K562 (cell line): Measurements from ENCODE around the gene SETD7. TPM values are rescaled to one million over a fixed set of nuclear protein-coding genes. Genes with fewer than 3 reads are reported as not detected.
A peak's percentile ranks its signal among the peaks of the same experiment; 100 is the strongest.

Experiments used
- BCOR ChIP-seq: fragments of 450-650 bp; IDR thresholded peaks from 2 replicates; pipeline ENCODE4 v1.6.1; 2016
- CCNT2 ChIP-seq: IDR thresholded peaks from 2 replicates; pipeline ENCODE4 v1.6.1; 2011; ENCODE audit warnings: borderline replicate concordance, low read depth, mild to moderate bottlenecking, moderate library complexity, mixed read lengths, low read length; ENCODE audit not compliant: insufficient read length; ENCODE audit errors: extremely low read depth
- CHCHD3 ChIP-seq: fragments of 250-450 bp; sonication (Bioruptor Pico); IDR thresholded peaks from 2 replicates; pipeline ENCODE4 v2.1.2; 2022; ENCODE audit warnings: mild to moderate bottlenecking
- CSDE1 ChIP-seq, 2 experiments: fragments of 450-650 bp; IDR thresholded peaks; 2 replicates each; pipeline ENCODE4 v1.6.1; 2016; ENCODE audit warnings: mild to moderate bottlenecking in 1 of 2
- ESRRA ChIP-seq: fragments of 450-650 bp; IDR thresholded peaks from 2 replicates; pipeline ENCODE4 v1.6.1; 2014; ENCODE audit warnings: low read depth, mild to moderate bottlenecking, moderate library complexity, borderline replicate concordance
- ETS2 ChIP-seq: IDR thresholded peaks from 2 replicates; pipeline ENCODE4 v1.6.1; 2016; ENCODE audit warnings: borderline replicate concordance, missing genetic modification characterization, mild to moderate bottlenecking, moderate library complexity, missing compliant biosample characterization; ENCODE audit not compliant: poor library complexity, severe bottlenecking
- FUS ChIP-seq: fragments of 200-400 bp; formaldehyde crosslinking; optimal IDR thresholded peaks from 2 replicates; pipeline ENCODE3; 2017; ENCODE audit warnings: low read depth, low read length
- HDAC2 ChIP-seq: fragments of 450-650 bp; IDR thresholded peaks from 2 replicates; pipeline ENCODE4 v1.6.1; 2016; ENCODE audit warnings: mild to moderate bottlenecking
- HOXB6 ChIP-seq: fragments of 250-450 bp; sonication (Bioruptor Pico); IDR thresholded peaks from 2 replicates; pipeline ENCODE4 v1.5.1; 2022; ENCODE audit warnings: mild to moderate bottlenecking, borderline replicate concordance
- ILK ChIP-seq: fragments of 450-650 bp; IDR thresholded peaks from 2 replicates; pipeline ENCODE4 v1.6.1; 2016; ENCODE audit warnings: missing genetic modification characterization, low read depth, mild to moderate bottlenecking, missing compliant biosample characterization, moderate library complexity, borderline replicate concordance
- KDM1A ChIP-seq, 2 experiments: fragments of 450-650 bp; IDR thresholded peaks; 2 replicates each; pipeline ENCODE4 v1.6.1; 2016; ENCODE audit warnings: mild to moderate bottlenecking in 2 of 2
- MCM7 ChIP-seq, 2 experiments: fragments of 450-650 bp; IDR thresholded peaks; 2 replicates each; pipeline ENCODE4 v1.6.1; 2016 to 2018
- MEF2D ChIP-seq: conservative IDR thresholded peaks from 2 replicates; pipeline ENCODE4 v1.6.1; 2016; ENCODE audit warnings: low read depth, missing genetic modification characterization, missing compliant biosample characterization
- NR1H2 ChIP-seq: sonication (generic); formaldehyde crosslinking; IDR thresholded peaks from 2 replicates; pipeline ENCODE4 v1.4.0; 2020; ENCODE audit warnings: mild to moderate bottlenecking, missing genetic modification reagents
- NR2C2 ChIP-seq, 2 experiments: fragments of 200-800 bp in 1 of 2; sonication (Bioruptor generic) in 1 of 2; sonication (generic) in 1 of 2; formaldehyde crosslinking in 1 of 2; IDR thresholded peaks; 2 replicates each; pipeline versions ENCODE4 v1.6.1 to v1.8.0; 2016 to 2022; ENCODE audit warnings: mild to moderate bottlenecking in 1 of 2, missing compliant biosample characterization in 1 of 2, missing genetic modification characterization in 1 of 2, missing genetic modification reagents in 1 of 2
- PCBP1 ChIP-seq: fragments of 200-400 bp; formaldehyde crosslinking; IDR thresholded peaks from 2 replicates; pipeline ENCODE4 v1.6.1; 2018; ENCODE audit warnings: mild to moderate bottlenecking, low read depth, low read length; ENCODE audit not compliant: poor library complexity, severe bottlenecking
- SMC3 ChIP-seq: conservative IDR thresholded peaks from 2 replicates; pipeline ENCODE4 v1.6.1; 2011; ENCODE audit warnings: low read depth, low read length, improper control_type of control experiment; ENCODE audit not compliant: insufficient read depth
- THAP12 ChIP-seq: fragments of 250-450 bp; sonication (Bioruptor Pico); IDR thresholded peaks from 2 replicates; pipeline ENCODE4 v1.9.0; 2021; ENCODE audit warnings: mild to moderate bottlenecking, inconsistent platforms
- XRCC5 ChIP-seq: fragments of 200-400 bp; formaldehyde crosslinking; IDR thresholded peaks from 2 replicates; pipeline ENCODE4 v1.6.1; 2017; ENCODE audit warnings: low read depth, mild to moderate bottlenecking, low read length
- ZNF609 ChIP-seq: sonication (generic); formaldehyde crosslinking; IDR thresholded peaks from 2 replicates; pipeline ENCODE4 v1.8.1; 2023; ENCODE audit warnings: missing genetic modification reagents, mild to moderate bottlenecking, borderline replicate concordance
- polyA plus RNA-seq, 8 experiments: library from polyadenylated mRNA; depleted of rRNA in 4 of 8; stranded (reverse) in 5 of 8; unstranded in 3 of 8; fragments of >200 nt; fragmentation: Nextera tagmentation in 2 of 8; fragmentation: Illumina TruSeq in 1 of 8; extraction: Ambion mirVana in 2 of 8; extraction: Trizol in 1 of 8; gene quantifications; 2 replicates each; pipeline versions ENCODE4 v1.2.1 to v1.2.3, GENCODE V29; 2011 to 2014; ENCODE audit warnings: inconsistent platforms in 1 of 8, missing spikeins in 1 of 8
- total RNA-seq, 7 experiments: library from RNA; depleted of rRNA in 6 of 7; stranded (reverse); fragments of >200 nt in 6 of 7; fragmentation: Illumina TruSeq in 2 of 7; extraction: Trizol in 2 of 7; gene quantifications; 2 replicates each; pipeline versions ENCODE4 v1.2.1 to v1.2.3, GENCODE V29; 2011 to 2021; ENCODE audit warnings: low replicate concordance in 1 of 7

SETD7 gene
- total and polyA plus RNA-seq, 9 of the 15 experiments (the other 6 are each of a cell fraction or from before 2014, with no cell fraction given): 0.37 to 2.4 (median 1.7) TPM

- TF ChIP-seq ZNF609 (CRISPR knock-in tag): no peak
- no peak for TF ChIP-seq CCNT2
- peak; percentile 42 for TF ChIP-seq BCOR
- 0 out of 2 replicates have a peak, but pooled peaks have one; percentile 40 for TF ChIP-seq THAP12 (CRISPR knock-in tag)
- no peak for TF ChIP-seq CHCHD3 (CRISPR knock-in tag)
- no peak for TF ChIP-seq ETS2 (tag)
- TF ChIP-seq NR2C2 (CRISPR knock-in tag; IDR thresholded peaks at IDR 0.05): 0 out of 2 replicates have a peak, but pooled peaks have one; percentile 25
- no peak for TF ChIP-seq NR2C2 (tag; IDR thresholded peaks at IDR 0.05)
- TF ChIP-seq FUS: no peak
- TF ChIP-seq HOXB6 (CRISPR knock-in tag): no peak
- no peak for TF ChIP-seq CSDE1 (IDR thresholded peaks at IDR 0.05)
- peak; percentile 54; the same call in 1 of the 2 replicates for TF ChIP-seq HDAC2
- TF ChIP-seq ESRRA: peak; percentile 40; the same call in 1 of the 2 replicates
- TF ChIP-seq MEF2D (tag): no peak
- no peak for TF ChIP-seq MCM7 (IDR thresholded peaks at IDR 0.05)
- 0 out of 2 replicates have a peak, but pooled peaks have one; percentile 61 for TF ChIP-seq NR1H2 (CRISPR knock-in tag)
- no peak; the same call in 1 of the 2 replicates for TF ChIP-seq SMC3
- TF ChIP-seq XRCC5: 0 out of 2 replicates have a peak, but pooled peaks have one; percentile 68
- TF ChIP-seq KDM1A (IDR thresholded peaks at IDR 0.05): peak; percentile 57 to 78
- TF ChIP-seq PCBP1: no peak
- no peak for TF ChIP-seq ILK
These were observed 101.6 kb downstream of the SETD7 start, which contains the start of gene RAB33B (continued) for GRCh38 chr4:139454111-139455045.
